SK-N-SH (cell line): ENCODE results near the gene C19orf44. TPM values are rescaled to one million over a fixed set of nuclear protein-coding genes. Genes with fewer than 3 reads are reported as not detected.

Experiments used
- CTCF ChIA-PET: fragments of 300-600, 350-600 bp; formaldehyde crosslinking; extraction: SDS; loops from one replicate; lab custom pipeline; 2021; lab: Yijun Ruan, JAX
- POLR2A ChIA-PET: fragments of 350-600 bp; sonication (Branson Sonifier 250); formaldehyde crosslinking; extraction: SDS; loops from one replicate; lab custom pipeline; 2020; ENCODE audit warnings: antibody characterized with exemption, inconsistent platforms; lab: Yijun Ruan, JAX
- DNase-seq: peaks from one replicate; pipeline ENCODE4 v3.0.0; 2012
- H2AFZ ChIP-seq: fragments of 200-600 bp; sonication (generic); 2 replicates; pipeline ENCODE4 v1.8.1; 2016; ENCODE audit warnings: antibody characterized with exemption, mild to moderate bottlenecking, low read depth
- H3F3A ChIP-seq: fragments of 200-600 bp; sonication (generic); replicated peaks from 2 replicates; pipeline ENCODE3; 2016; ENCODE audit warnings: antibody characterized with exemption, mild to moderate bottlenecking; ENCODE audit not compliant: insufficient read depth
- H3K27ac ChIP-seq, 2 experiments: fragments of 200-500 bp in 1 of 2; fragments of 200-600 bp in 1 of 2; sonication (Bioruptor generic) in 1 of 2; sonication (generic), shearing (Covaris generic) in 1 of 2; 2 replicates each; pipeline versions ENCODE4 v1.5.1 to v1.6.1; 2014 to 2016; ENCODE audit warnings: low read depth in 2 of 2, inconsistent platforms in 1 of 2, low read length in 1 of 2, mild to moderate bottlenecking in 1 of 2, mixed read lengths in 1 of 2
- H3K27me3 ChIP-seq: fragments of 200-600 bp; sonication (generic), shearing (Covaris generic); 2 replicates; pipeline ENCODE4 v1.6.1; 2016; ENCODE audit warnings: mixed run types; ENCODE audit not compliant: insufficient read depth
- H3K36me3 ChIP-seq, 2 experiments: fragments of 200-500 bp in 1 of 2; fragments of 200-600 bp in 1 of 2; sonication (Bioruptor generic) in 1 of 2; sonication (generic) in 1 of 2; replicated peaks in 1 of 2; 2 replicates each; pipeline versions ENCODE3 to v1.5.1; 2014 to 2016; ENCODE audit warnings: low read length in 1 of 2, mild to moderate bottlenecking in 1 of 2; ENCODE audit not compliant: insufficient read depth in 2 of 2, control insufficient read depth in 1 of 2
- H3K4me1 ChIP-seq, 2 experiments: fragments of 200-500 bp in 1 of 2; fragments of 200-600 bp in 1 of 2; sonication (Bioruptor generic) in 1 of 2; sonication (generic), shearing (Covaris generic) in 1 of 2; 2 replicates each; pipeline versions ENCODE4 v1.5.1 to v1.6.1; 2014 to 2016; ENCODE audit warnings: low read depth in 1 of 2, low read length in 1 of 2, mixed run types in 1 of 2; ENCODE audit not compliant: insufficient read depth in 2 of 2, control insufficient read depth in 1 of 2
- H3K4me2 ChIP-seq: fragments of 200-600 bp; sonication (generic), shearing (Covaris generic); 2 replicates; pipeline ENCODE4 v1.6.1; 2017; ENCODE audit warnings: mixed run types
- H3K4me3 ChIP-seq, 2 experiments: fragments of 200-500 bp in 1 of 2; fragments of 200-600 bp in 1 of 2; sonication (Bioruptor generic) in 1 of 2; sonication (generic), shearing (Covaris generic) in 1 of 2; 2 replicates each; pipeline versions ENCODE4 v1.5.1 to v1.8.1; 2014 to 2016; ENCODE audit warnings: low read depth in 2 of 2, inconsistent platforms in 1 of 2, low read length in 1 of 2, mild to moderate bottlenecking in 1 of 2, mixed read lengths in 1 of 2, moderate library complexity in 1 of 2
- H3K79me2 ChIP-seq: fragments of 200-600 bp; sonication (generic); 2 replicates; pipeline ENCODE4 v1.8.1; 2017; ENCODE audit warnings: mild to moderate bottlenecking; ENCODE audit not compliant: insufficient read depth
- H3K9ac ChIP-seq: fragments of 200-600 bp; sonication (generic); 2 replicates; pipeline ENCODE4 v1.6.1; 2017; ENCODE audit warnings: mixed run types
- H3K9me2 ChIP-seq: fragments of 200-600 bp; sonication (generic); 2 replicates; pipeline ENCODE4 v1.6.1; 2017; ENCODE audit warnings: mixed run types
- H3K9me3 ChIP-seq: fragments of 200-600 bp; sonication (generic); 2 replicates; pipeline ENCODE4 v1.6.1; 2017; ENCODE audit warnings: mixed run types, mild to moderate bottlenecking, moderate library complexity
- H4K20me1 ChIP-seq: fragments of 200-600 bp; sonication (generic); 2 replicates; pipeline ENCODE4 v1.6.1; 2017; ENCODE audit warnings: mild to moderate bottlenecking, mixed run types; ENCODE audit not compliant: insufficient read depth
- CHD2 ChIP-seq: fragments of 150-350 bp; IDR thresholded peaks from 2 replicates; pipeline ENCODE4 v1.6.1; 2018; ENCODE audit warnings: low read length; ENCODE audit not compliant: partially characterized antibody
- ELF1 ChIP-seq: IDR thresholded peaks from 2 replicates; pipeline ENCODE4 v1.4.0; 2012
- EP300 ChIP-seq, 2 experiments: IDR thresholded peaks; 2 replicates each; pipeline versions ENCODE4 v1.4.0 to v1.6.1; 2012; ENCODE audit warnings: borderline replicate concordance in 1 of 2, low read depth in 1 of 2, low read length in 1 of 2
- EZH2phosphoT487 ChIP-seq: fragments of 200-600 bp; sonication (generic); IDR thresholded peaks from 2 replicates; pipeline ENCODE4 v1.6.1; 2017; ENCODE audit warnings: low read depth, mixed run types, mild to moderate bottlenecking, antibody characterized with exemption, moderate library complexity, borderline replicate concordance
- FOXJ3 ChIP-seq: sonication (generic); formaldehyde crosslinking; IDR thresholded peaks from 2 replicates; pipeline ENCODE4 v1.5.1; 2020; ENCODE audit warnings: mild to moderate bottlenecking, missing genetic modification reagents
- JUND ChIP-seq: IDR thresholded peaks from 2 replicates; pipeline ENCODE4 v1.4.0; 2012
- MAX ChIP-seq: IDR thresholded peaks from 2 replicates; pipeline ENCODE4 v1.4.0; 2012; ENCODE audit warnings: low read depth
- MEF2A ChIP-seq: IDR thresholded peaks from 2 replicates; pipeline ENCODE4 v1.4.0; 2012; ENCODE audit warnings: low read depth, borderline replicate concordance
- NFIC ChIP-seq: IDR thresholded peaks from 2 replicates; pipeline ENCODE4 v1.4.0; 2012; ENCODE audit warnings: borderline replicate concordance
- RCOR1 ChIP-seq: fragments of 150-350 bp; IDR thresholded peaks from 2 replicates; pipeline ENCODE4 v1.6.1; 2017; ENCODE audit warnings: antibody characterized with exemption, low read length
- SMC3 ChIP-seq: IDR thresholded peaks from 2 replicates; pipeline ENCODE4 v1.6.1; 2012; ENCODE audit warnings: low read depth, low read length, improper control_type of control experiment
- TAF1 ChIP-seq: IDR thresholded peaks from 2 replicates; pipeline ENCODE4 v1.6.1; 2012; ENCODE audit warnings: low read depth, mild to moderate bottlenecking, low read length, moderate library complexity, borderline replicate concordance
- YY1 ChIP-seq: IDR thresholded peaks from 2 replicates; pipeline ENCODE4 v1.4.0; 2012; ENCODE audit warnings: low read depth, mild to moderate bottlenecking
- ZBTB33 ChIP-seq: IDR thresholded peaks from 2 replicates; pipeline ENCODE4 v1.4.0; 2012; ENCODE audit warnings: low read depth, borderline replicate concordance
- WGBS: methylation state at CpG from one replicate; pipeline ENCODE4 v1.1.6; 2017; ENCODE audit warnings: low lambda C conversion rate; 5-methylcytosine and 5-hydroxymethylcytosine counted together
- polyA plus RNA-seq, 3 experiments: library from polyadenylated mRNA; depleted of rRNA; stranded (reverse); fragments of >200 nt; gene quantifications; 2 replicates each; pipeline ENCODE4 v1.2.3, GENCODE V29; 2012

The C19orf44 gene
- polyA plus RNA-seq, 1 of the 3 experiments (the other 2 are of a cell fraction): 6.0 TPM

GRCh38 chr19:16532440-16533234 is 36.4 kb downstream of the C19orf44 start (continued):
- TF ChIP-seq TAF1: no peak
- TF ChIP-seq FOXJ3: no peak
- TF ChIP-seq JUND: no peak
- no peak for TF ChIP-seq CHD2
- TF ChIP-seq EP300 (IDR thresholded peaks at IDR 0.05; ENCODE audit: borderline replicate concordance in 1 of 2, low read depth in 1 of 2, low read length in 1 of 2): no peak
- no peak for TF ChIP-seq MEF2A

- peaks cover 57% of the 10 kb centered on the region for H4K20me1 ChIP-seq
- no peak for DNase-seq
- no peak overlapping the region for H3K9ac ChIP-seq
- H3K79me2 ChIP-seq: peaks cover 73% of the 10 kb centered on the region
- no peaks in the 10 kb centered on the region for H3F3A ChIP-seq
- 94% methylated on average over 6 of the region's 18 CpGs for WGBS
- ChIA-PET POLR2A (interaction anchor here (1.2 kb wide), 1 partner anchor 17 kb away, joined by 5 read pairs; no protein-coding TSS in a partner anchor), CTCF (interaction anchor here (1.2 kb wide), 1 partner anchor 18 kb away, joined by 3 read pairs; no protein-coding TSS in a partner anchor)
- no peaks in the 10 kb centered on the region for H3K9me2 ChIP-seq
- H3K4me2 ChIP-seq: no peak overlapping the region
- no peak overlapping the region for H3K4me3 ChIP-seq
- no peak for TF ChIP-seq ELF1
- no peak for TF ChIP-seq ZBTB33
- no peak for TF ChIP-seq EZH2phosphoT487
- TF ChIP-seq FOXJ3: no peak
- no peak for TF ChIP-seq MAX
- no peak for TF ChIP-seq EP300 (IDR thresholded peaks at IDR 0.05; ENCODE audit: borderline replicate concordance in 1 of 2, low read depth in 1 of 2, low read length in 1 of 2)
- no peak for TF ChIP-seq CHD2
- no peak for TF ChIP-seq TAF1
- TF ChIP-seq YY1: no peak
- no peak for TF ChIP-seq SMC3
- no peak for TF ChIP-seq RCOR1
- no peak for TF ChIP-seq NFIC
- H3K27me3 ChIP-seq: no peaks in the 10 kb centered on the region
- H3K36me3 ChIP-seq: peaks cover 21 to 61% of the 10 kb centered on the region in 2 experiments
- no peak overlapping the region for H2AFZ ChIP-seq
- no peaks in the 10 kb centered on the region for H3K9me3 ChIP-seq
- H3K4me1 ChIP-seq: peaks cover 0 to 2% of the 10 kb centered on the region in 2 experiments; a peak in 2 of 4 replicates
- no peak overlapping the region for H3K27ac ChIP-seq
Observed at GRCh38 chr19:16535381-16535780, 39.2 kb downstream of the C19orf44 start.
